ENCODE results near the gene LMO4. TPM values are rescaled to one million over a fixed set of nuclear protein-coding genes. Genes with fewer than 3 reads are reported as not detected.

The LMO4 gene
- polyA plus RNA-seq, 2 of the 4 experiments (the other 2 are of a cell fraction) = 54.7 to 68.9 TPM

- no peak for ATAC-seq
- H3K4me2 ChIP-seq = no peak overlapping the region
- 19% methylated on average over 3 of the region's 3 CpGs for WGBS (ENCODE audit: missing lambda C conversion rate)
- peaks cover 4% of the 10 kb centered on the region; the same call in 1 of the 3 replicates for H3K9me3 ChIP-seq
- DNase-seq (ENCODE audit: low read depth in 1 of 2, low spot score in 1 of 2) = no peak
- H3K4me1 ChIP-seq = peaks cover 17% of the 10 kb centered on the region
- ChIA-PET CTCF (no interaction called here), POLR2A (no interaction called here)
- H3K4me3 ChIP-seq = no peak overlapping the region
- no peak for FAIRE-seq
- TF ChIP-seq SMC3 (IDR thresholded peaks at IDR 0.05) = no peak
- TF ChIP-seq EHMT2 (IDR thresholded peaks at IDR 0.05; ENCODE audit: low read depth) = no peak
- no peak for TF ChIP-seq BCL3 (IDR thresholded peaks at IDR 0.05)
- no peak overlapping the region for H3K27ac ChIP-seq
Observed at GRCh38 chr1:87389546-87389945, 60.9 kb downstream of the LMO4 start.

- DNase-seq (ENCODE audit: low read depth in 1 of 2, low spot score in 1 of 2) (peak in 1 of 2 experiments; percentile 38), ATAC-seq (peak; percentile 47 to 60; a peak in 3 of 6 replicates), FAIRE-seq (no peak)
- WGBS (ENCODE audit: missing lambda C conversion rate) = 14% methylated on average over 7 of the region's 7 CpGs
- POLR2A ChIA-PET = no interaction called here
- Histone ChIP-seq H3K4me1 (peaks cover 17% of the 10 kb centered on the region), H3K27ac (peak overlapping the region; percentile 33 to 68; a peak in 5 of 6 replicates), H3K4me3 (no peak overlapping the region), H3K9me3 (peaks cover 4% of the 10 kb centered on the region; the same call in 1 of the 3 replicates), H3K4me2 (peak overlapping the region; percentile 63)
- CTCF ChIA-PET = no interaction called here
- TF ChIP-seq HOXB13 (CRISPR knock-in tag; IDR thresholded peaks at IDR 0.05; ENCODE audit: low read depth) = no peak
- TF ChIP-seq FOSL2 (IDR thresholded peaks at IDR 0.05) = no peak
- TF ChIP-seq FOSL2 (CRISPR knock-in tag; IDR thresholded peaks at IDR 0.05) = peak; percentile 30; the same call in 1 of the 2 replicates
Observed at GRCh38 chr1:87392248-87393192, 63.8 kb downstream of the LMO4 start.

GRCh38 chr1:87393445-87394085 is 64.9 kb downstream of the LMO4 start:
- no peak for FAIRE-seq
- H3K4me3 ChIP-seq = no peak overlapping the region
- peaks cover 4% of the 10 kb centered on the region; the same call in 1 of the 3 replicates for H3K9me3 ChIP-seq
- H3K4me2 ChIP-seq = peak overlapping the region; percentile 63; the same call in 2 of the 3 replicates
- H3K27ac ChIP-seq = peak overlapping the region; percentile 33 to 68; a peak in 4 of 6 replicates
- DNase-seq (ENCODE audit: low read depth in 1 of 2, low spot score in 1 of 2) = no peak
- H3K4me1 ChIP-seq = peaks cover 17% of the 10 kb centered on the region
- TF ChIP-seq RARB (CRISPR knock-in tag; IDR thresholded peaks at IDR 0.05) = no peak
- no peak for TF ChIP-seq CTCF (IDR thresholded peaks at IDR 0.05)
- no peak for TF ChIP-seq EHMT2 (IDR thresholded peaks at IDR 0.05; ENCODE audit: low read depth)
- TF ChIP-seq EHF (CRISPR knock-in tag; IDR thresholded peaks at IDR 0.05) = no peak
- no peak for TF ChIP-seq KDM5A (IDR thresholded peaks at IDR 0.05)
- TF ChIP-seq RFX5 (IDR thresholded peaks at IDR 0.05) = no peak
- TF ChIP-seq NFE2L2 (conservative IDR thresholded peaks at IDR 0.05; ENCODE audit: low read length) = no peak
- no peak for TF ChIP-seq REST (IDR thresholded peaks at IDR 0.05)
- no peak for TF ChIP-seq ZC3H11A (IDR thresholded peaks at IDR 0.05)
- TF ChIP-seq RAD21 (conservative IDR thresholded peaks at IDR 0.05 in 1 of 2, IDR thresholded peaks at IDR 0.05 in 1 of 2) = no peak
- TF ChIP-seq NPAS2 (CRISPR knock-in tag; IDR thresholded peaks at IDR 0.05; ENCODE audit: borderline replicate concordance) = no peak
- no peak for TF ChIP-seq HOXB13 (CRISPR knock-in tag; IDR thresholded peaks at IDR 0.05; ENCODE audit: low read depth)
- TF ChIP-seq HOXB5 (CRISPR knock-in tag; IDR thresholded peaks at IDR 0.05) = no peak
- no peak for TF ChIP-seq MAFK (IDR thresholded peaks at IDR 0.05; ENCODE audit: partially characterized antibody)
- no peak for TF ChIP-seq ZNF302 (CRISPR knock-in tag; IDR thresholded peaks at IDR 0.05)
- no peak for TF ChIP-seq ELK1 (IDR thresholded peaks at IDR 0.05; ENCODE audit: low read depth, low read length)
- TF ChIP-seq CHD2 (IDR thresholded peaks at IDR 0.05; ENCODE audit: low read length, partially characterized antibody) = no peak
- no peak for TF ChIP-seq FOXS1 (CRISPR knock-in tag; IDR thresholded peaks at IDR 0.05)
- 92% methylated on average over 3 of the region's 3 CpGs for WGBS (ENCODE audit: missing lambda C conversion rate)
- no peak for ATAC-seq
- CTCF ChIA-PET = no interaction called here
- POLR2A ChIA-PET = no interaction called here

All from A549 (cell line).